Mesendoderm (in vitro differentiated cells): ENCODE results near the gene SORCS2.

Source experiments
- DNase-seq: peaks from one replicate; pipeline ENCODE4 v3.0.0; 2013
- H2AK5ac ChIP-seq: 2 replicates; pipeline ENCODE4 v1.6.1; 2013; ENCODE audit warnings: low read length, inconsistent platforms
- H2BK120ac ChIP-seq: 2 replicates; pipeline ENCODE4 v1.6.1; 2013; ENCODE audit warnings: low read depth, mild to moderate bottlenecking, low read length, moderate library complexity, mixed read lengths
- H2BK15ac ChIP-seq: replicated peaks from 2 replicates; pipeline ENCODE4 v1.6.1; 2013; ENCODE audit warnings: low read depth, mild to moderate bottlenecking, moderate library complexity
- H2BK5ac ChIP-seq: 2 replicates; pipeline ENCODE4 v1.6.1; 2013; ENCODE audit warnings: low read length, inconsistent platforms
- H3K18ac ChIP-seq: 2 replicates; pipeline ENCODE4 v1.6.1; 2013; ENCODE audit warnings: mild to moderate bottlenecking, low read length, mixed read lengths
- H3K23ac ChIP-seq: one replicate; pipeline ENCODE4 v1.6.1; 2013; ENCODE audit warnings: low read length
- H3K27ac ChIP-seq: 2 replicates; pipeline ENCODE4 v1.5.1; 2013; ENCODE audit warnings: low read depth, mild to moderate bottlenecking, inconsistent platforms, low read length, moderate library complexity
- H3K27me3 ChIP-seq: 2 replicates; pipeline ENCODE4 v1.6.1; 2013; ENCODE audit warnings: low read length, control low read depth, mild to moderate bottlenecking, inconsistent platforms; ENCODE audit not compliant: insufficient read depth, poor library complexity
- H3K36me3 ChIP-seq: 2 replicates; pipeline ENCODE4 v1.6.1; 2013; ENCODE audit warnings: low read length, inconsistent platforms; ENCODE audit not compliant: control insufficient read depth, insufficient read depth
- H3K4ac ChIP-seq: one replicate; pipeline ENCODE4 v1.6.1; 2013; ENCODE audit warnings: low read depth, mild to moderate bottlenecking, low read length, moderate library complexity
- H3K4me1 ChIP-seq: 2 replicates; pipeline ENCODE4 v1.6.1; 2013; ENCODE audit warnings: low read depth, low read length, inconsistent platforms; ENCODE audit not compliant: control insufficient read depth
- H3K4me2 ChIP-seq: 2 replicates; pipeline ENCODE4 v1.6.1; 2013; ENCODE audit warnings: low read length
- H3K4me3 ChIP-seq: 2 replicates; pipeline ENCODE4 v1.5.1; 2013; ENCODE audit warnings: mild to moderate bottlenecking, low read length
- H3K56ac ChIP-seq: one replicate; pipeline ENCODE4 v1.6.1; 2013; ENCODE audit warnings: low read length
- H3K79me1 ChIP-seq: 2 replicates; pipeline ENCODE4 v1.6.1; 2013; ENCODE audit warnings: low read length, inconsistent platforms
- H3K79me2 ChIP-seq: 2 replicates; pipeline ENCODE4 v1.6.1; 2013; ENCODE audit warnings: mild to moderate bottlenecking, low read length; ENCODE audit not compliant: control insufficient read depth, insufficient read depth
- H3K9ac ChIP-seq: 2 replicates; pipeline ENCODE4 v1.6.1; 2013; ENCODE audit warnings: low read length, inconsistent platforms
- H4K5ac ChIP-seq: one replicate; pipeline ENCODE4 v1.6.1; 2013; ENCODE audit warnings: low read length
- H4K8ac ChIP-seq: one replicate; pipeline ENCODE4 v1.6.1; 2013; ENCODE audit warnings: low read depth, mild to moderate bottlenecking, control low read depth, low read length, moderate library complexity
- WGBS: extraction: QIAGEN DNeasy Blood & Tissue Kit; methylation state at CpG from one replicate; pipeline ENCODE4 v1.1.7; 2013; ENCODE audit warnings: low lambda C conversion rate, missing lambda C conversion rate; ENCODE audit not compliant: insufficient coverage; ENCODE audit errors: extremely low coverage; 5-methylcytosine and 5-hydroxymethylcytosine counted together

SORCS2 gene

DNA sequence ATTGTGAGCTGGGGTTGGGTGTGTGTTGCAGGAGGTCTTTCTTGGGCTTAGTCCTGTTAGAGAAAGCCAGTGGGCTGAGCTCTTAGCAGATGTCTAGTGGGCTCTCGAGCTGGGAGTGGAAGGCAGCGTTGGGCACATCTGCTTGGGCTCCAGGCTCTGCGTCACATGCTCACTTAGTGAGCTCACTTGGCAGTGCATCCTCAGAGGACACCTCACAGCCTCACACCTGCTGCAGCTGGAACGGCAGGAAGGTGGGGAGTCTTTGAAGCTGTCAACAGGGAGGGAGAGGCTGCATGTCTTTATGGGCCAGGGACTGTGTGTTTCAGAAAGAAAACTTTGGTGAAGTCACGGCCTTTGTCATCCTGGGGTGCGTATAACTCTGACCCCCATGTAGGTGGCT lies 160.1 kb downstream of the SORCS2 start:
- Histone ChIP-seq H2BK120ac (no peak overlapping the region), H3K4me3 (no peak overlapping the region), H3K23ac (no peak overlapping the region), H3K27ac (no peak overlapping the region), H3K56ac (no peak overlapping the region), H3K79me1 (no peaks in the 10 kb centered on the region), H3K36me3 (no peaks in the 10 kb centered on the region), H3K18ac (no peak overlapping the region), H2AK5ac (no peak overlapping the region), H3K27me3 (no peaks in the 10 kb centered on the region), H2BK5ac (no peak overlapping the region), H3K4ac (no peak overlapping the region), H3K9ac (no peak overlapping the region), H4K8ac (no peak overlapping the region), H3K4me1 (no peaks in the 10 kb centered on the region), H2BK15ac (no peak overlapping the region), H4K5ac (no peak overlapping the region), H3K4me2 (no peak overlapping the region), H3K79me2 (no peaks in the 10 kb centered on the region)
- no peak for DNase-seq
- WGBS = no CpG with 5 or more reads among the region's 6 CpGs

DNA sequence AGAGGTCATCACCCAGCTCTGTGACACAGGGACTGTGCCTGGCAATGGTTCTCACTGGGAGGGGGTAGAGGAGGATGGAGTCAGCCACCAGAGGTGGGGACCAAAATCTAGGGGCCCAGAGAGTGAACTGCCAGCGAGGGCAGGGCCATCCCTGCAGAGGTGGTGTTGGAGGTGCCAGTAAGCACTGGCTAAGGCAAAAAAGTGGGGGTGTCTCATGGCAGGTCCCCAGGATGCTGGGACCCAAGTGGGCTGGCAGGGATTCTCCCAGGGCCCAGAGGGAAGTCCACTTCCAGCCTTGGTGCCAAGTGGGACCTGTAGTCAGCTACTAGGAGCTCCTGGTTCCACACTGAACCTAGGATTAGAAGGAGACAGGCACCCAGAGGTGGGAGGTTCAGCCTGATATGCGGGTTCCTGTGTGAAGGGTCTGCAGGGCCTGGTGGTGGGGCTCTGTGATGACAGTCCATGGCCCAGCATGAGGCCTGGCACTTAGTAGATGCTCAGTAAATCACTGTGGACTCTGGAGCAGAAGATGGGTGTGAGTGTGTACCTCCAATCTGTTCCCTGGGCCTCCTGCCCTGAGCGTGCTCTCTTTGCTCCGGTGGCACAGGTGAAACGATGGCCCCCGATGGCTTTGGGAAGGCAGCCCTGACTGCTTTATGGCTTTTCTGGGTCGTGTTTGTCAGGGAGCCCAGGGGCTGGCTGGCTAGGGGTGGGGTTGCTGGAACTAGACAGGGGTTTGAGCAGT lies 160.9 kb downstream of the SORCS2 start:
- H4K8ac ChIP-seq = no peak overlapping the region
- no peak overlapping the region for H3K18ac ChIP-seq
- H2BK15ac ChIP-seq = no peak overlapping the region
- H3K4me3 ChIP-seq = no peak overlapping the region
- H3K9ac ChIP-seq = no peak overlapping the region
- no peaks in the 10 kb centered on the region for H3K4me1 ChIP-seq
- H3K4me2 ChIP-seq = no peak overlapping the region
- H3K56ac ChIP-seq = no peak overlapping the region
- no peak overlapping the region for H3K27ac ChIP-seq
- H3K79me2 ChIP-seq = no peaks in the 10 kb centered on the region
- H2BK5ac ChIP-seq = no peak overlapping the region
- H3K23ac ChIP-seq = no peak overlapping the region
- no CpG with 5 or more reads among the region's 7 CpGs for WGBS
- no peak overlapping the region for H3K4ac ChIP-seq
- DNase-seq = no peak
- H3K27me3 ChIP-seq = no peaks in the 10 kb centered on the region
- H3K79me1 ChIP-seq = no peaks in the 10 kb centered on the region
- no peaks in the 10 kb centered on the region for H3K36me3 ChIP-seq
- H4K5ac ChIP-seq = no peak overlapping the region
- no peak overlapping the region for H2AK5ac ChIP-seq
- H2BK120ac ChIP-seq = no peak overlapping the region

DNA sequence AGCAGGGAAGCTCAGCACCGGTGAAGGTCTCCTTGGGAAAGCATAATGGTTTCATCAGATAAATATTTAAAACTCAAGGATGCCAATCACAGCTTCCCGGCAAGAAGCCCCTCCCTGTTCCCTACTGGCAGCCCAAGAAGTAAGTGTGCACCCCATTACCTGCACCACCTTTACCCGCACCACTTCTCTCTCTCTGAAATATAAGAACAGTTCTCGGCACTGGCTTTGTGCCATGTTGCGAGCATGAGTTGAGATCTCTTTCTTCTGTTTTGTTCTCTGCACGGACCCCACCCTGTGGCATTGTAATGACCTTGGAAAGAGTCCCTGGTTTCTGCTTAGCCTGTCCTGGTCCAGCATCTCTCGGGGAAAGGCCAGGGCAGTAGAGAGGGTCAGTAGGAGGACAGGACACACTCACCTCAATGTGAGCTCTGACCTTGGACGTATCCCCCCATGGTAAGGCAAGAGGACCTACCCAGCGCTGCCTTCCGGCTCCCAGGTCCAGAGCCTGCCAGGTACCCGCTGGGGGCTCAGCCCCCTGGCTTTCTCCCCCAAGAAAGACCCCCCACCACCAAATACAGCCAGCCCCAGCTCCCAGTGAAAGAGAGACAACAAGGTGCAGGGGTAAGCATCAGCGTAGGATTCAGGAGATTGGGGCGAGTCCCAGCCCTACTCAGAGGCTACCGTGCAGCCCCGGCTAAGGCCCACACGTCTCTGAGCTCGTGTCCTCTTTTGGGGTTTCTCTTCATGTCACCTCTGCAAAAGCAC lies 161.7 kb downstream of the SORCS2 start:
- no peaks in the 10 kb centered on the region for H3K27me3 ChIP-seq

DNA sequence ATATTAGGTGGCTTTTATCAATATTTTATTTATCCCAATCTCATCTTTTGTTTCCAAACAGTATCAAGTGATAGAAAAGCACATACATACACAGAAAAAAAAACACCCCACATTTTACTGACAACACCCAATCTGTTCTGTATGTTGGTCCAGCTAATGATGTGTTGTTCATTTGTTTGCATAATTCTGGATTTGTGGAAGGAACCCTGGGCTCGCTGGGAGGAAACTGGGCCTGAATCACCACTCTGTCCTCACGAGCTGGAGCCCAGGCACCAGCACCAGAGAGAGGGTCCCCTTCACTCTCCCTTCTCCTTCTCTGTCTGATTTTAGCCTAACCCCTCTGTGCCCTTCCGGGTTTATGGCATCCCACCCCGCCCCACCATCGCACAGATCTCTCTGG lies 162.6 kb downstream of the SORCS2 start:
- Histone ChIP-seq H4K8ac (no peak overlapping the region), H2AK5ac (no peak overlapping the region), H3K79me2 (no peaks in the 10 kb centered on the region), H3K27me3 (no peaks in the 10 kb centered on the region), H3K4me3 (no peak overlapping the region), H2BK120ac (no peak overlapping the region), H3K23ac (no peak overlapping the region), H3K4me1 (no peaks in the 10 kb centered on the region), H3K4ac (no peak overlapping the region), H3K4me2 (no peak overlapping the region), H4K5ac (no peak overlapping the region), H2BK5ac (no peak overlapping the region), H3K18ac (no peak overlapping the region), H3K9ac (no peak overlapping the region), H3K36me3 (no peaks in the 10 kb centered on the region), H3K56ac (no peak overlapping the region), H2BK15ac (no peak overlapping the region), H3K79me1 (no peaks in the 10 kb centered on the region), H3K27ac (no peak overlapping the region)
- no peak for DNase-seq
- WGBS = no CpG with 5 or more reads among the region's 5 CpGs

More for the DNA sequence above, 161.7 kb downstream of the SORCS2 start:
- DNase-seq = no peak
- Histone ChIP-seq H4K5ac (no peak overlapping the region), H2BK120ac (no peak overlapping the region), H3K79me1 (no peaks in the 10 kb centered on the region), H3K18ac (no peak overlapping the region), H2BK5ac (no peak overlapping the region), H3K4me1 (no peaks in the 10 kb centered on the region), H3K79me2 (no peaks in the 10 kb centered on the region), H3K27ac (no peak overlapping the region), H3K4ac (no peak overlapping the region), H4K8ac (no peak overlapping the region), H2AK5ac (no peak overlapping the region), H3K9ac (no peak overlapping the region), H3K23ac (no peak overlapping the region), H2BK15ac (no peak overlapping the region), H3K36me3 (no peaks in the 10 kb centered on the region), H3K56ac (no peak overlapping the region), H3K4me2 (no peak overlapping the region), H3K4me3 (no peak overlapping the region)
- no CpG with 5 or more reads among the region's 17 CpGs for WGBS

DNA sequence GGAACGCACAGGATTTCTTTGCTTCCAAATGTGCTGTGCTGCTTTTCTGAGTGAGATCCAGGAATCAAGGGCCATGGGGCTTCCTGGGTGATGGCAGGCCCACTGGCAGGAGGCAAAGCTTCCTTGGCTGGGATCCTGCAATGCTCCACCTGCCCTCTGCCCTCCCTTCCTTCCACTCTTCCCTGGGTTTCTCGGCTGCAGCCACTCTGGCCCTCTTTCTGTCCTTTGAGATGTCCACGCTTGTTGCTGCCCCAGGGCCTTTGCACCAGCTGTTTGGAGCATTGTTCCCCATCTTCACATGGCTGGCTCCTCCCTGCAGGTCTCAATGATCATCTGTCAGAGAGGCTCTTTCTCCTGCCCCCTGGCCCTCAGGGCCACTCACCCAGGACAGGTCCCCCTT lies 163.5 kb downstream of the SORCS2 start:
- Histone ChIP-seq H2BK5ac (no peak overlapping the region), H3K9ac (no peak overlapping the region), H3K27me3 (no peaks in the 10 kb centered on the region), H3K4me1 (no peaks in the 10 kb centered on the region), H3K4me2 (no peak overlapping the region), H3K23ac (no peak overlapping the region), H3K4me3 (no peak overlapping the region), H3K18ac (no peak overlapping the region), H3K56ac (no peak overlapping the region), H3K27ac (no peak overlapping the region), H3K79me1 (no peaks in the 10 kb centered on the region), H4K8ac (no peak overlapping the region), H2AK5ac (no peak overlapping the region), H3K79me2 (no peaks in the 10 kb centered on the region), H2BK120ac (no peak overlapping the region), H2BK15ac (no peak overlapping the region), H3K4ac (no peak overlapping the region), H4K5ac (no peak overlapping the region), H3K36me3 (no peaks in the 10 kb centered on the region)
- no peak for DNase-seq
- no CpG with 5 or more reads among the region's 3 CpGs for WGBS
